Muscle of back (tissue), 13 donors: ENCODE data around the gene UBQLN4. TPM values are rescaled to one million over a fixed set of nuclear protein-coding genes. Genes with fewer than 3 reads are reported as not detected.
A peak's percentile ranks its signal among the peaks of the same experiment; 100 is the strongest.

Experiments used
- DNase-seq, 3 donors: peaks; one replicate each; pipeline versions ENCODE4 v3.0.0 to v3.0.0-alpha.2; 2013
- long read RNA-seq, 9 donors: transcript quantifications; one replicate each; lab custom pipeline, GENCODE V29; 2026
- polyA plus RNA-seq, 10 donors: library from polyadenylated mRNA; unstranded; fragments of 120-200 nt; gene quantifications; one replicate each; pipeline ENCODE4 v1.2.1, GENCODE V29; 2013; ENCODE audit not compliant: insufficient read length in 10 of 10

Gene UBQLN4
- polyA plus RNA-seq, result 10 to 100 TPM; 37.6 to 47.4 (median 43.0) TPM
- long read RNA-seq, donor 1, partial matches to known transcripts, result 7 of 10 reads
- long read RNA-seq, donor 1, other reads (novel, unspliced or antisense), result 0 of 10 reads
- long read RNA-seq, donor 2, partial matches to known transcripts, result 0 of 1 reads
- long read RNA-seq, donor 2, other reads (novel, unspliced or antisense), result 0 of 1 reads
- long read RNA-seq, donor 3, result 0 reads
- long read RNA-seq, donor 4, partial matches to known transcripts, result 0 of 4 reads
- long read RNA-seq, donor 4, other reads (novel, unspliced or antisense), result 0 of 4 reads
- long read RNA-seq, donor 5, partial matches to known transcripts, result 55 of 56 reads
- long read RNA-seq, donor 5, other reads (novel, unspliced or antisense), result 0 of 56 reads
- long read RNA-seq, donor 6, transcript UBQLN4-201 (11 exons, 3,576 nt), result major isoform, 5 of 20 reads
- long read RNA-seq, donor 6, partial matches to known transcripts, result 15 of 20 reads
- long read RNA-seq, donor 6, other reads (novel, unspliced or antisense), result 0 of 20 reads
- long read RNA-seq, donor 7, transcript UBQLN4-201 (11 exons, 3,576 nt), result major isoform, 5 of 10 reads
- long read RNA-seq, donor 7, partial matches to known transcripts, result 5 of 10 reads
- long read RNA-seq, donor 7, other reads (novel, unspliced or antisense), result 0 of 10 reads
- long read RNA-seq, donor 8, partial matches to known transcripts, result 5 of 7 reads
- long read RNA-seq, donor 8, other reads (novel, unspliced or antisense), result 0 of 7 reads
- long read RNA-seq, donor 9, partial matches to known transcripts, result 0 of 1 reads
- long read RNA-seq, donor 9, other reads (novel, unspliced or antisense), result 0 of 1 reads

GRCh38 chr1:156053768-156054499 lies at the start of gene UBQLN4:
UBQLN4 (minus strand) TSS chr1:156053798; CDS start chr1:156053701, 97 bp downstream.
- DNase-seq, result peak; percentile 90 to 94 (median 90)

- DNase-seq, result peak in 2 of 3 donors; percentile 72 to 85
Measured at GRCh38 chr1:156102633-156103511, 49.3 kb upstream of the UBQLN4 start.

- DNase-seq, result no peak
Measured at GRCh38 chr1:156101880-156102279, 48.3 kb upstream of the UBQLN4 start.

GRCh38 chr1:156100205-156100995 lies 46.8 kb upstream of the UBQLN4 start:
- no peak for DNase-seq

- DNase-seq, result no peak
Measured at GRCh38 chr1:156099282-156099681, 45.7 kb upstream of the UBQLN4 start.

GRCh38 chr1:156098784-156099183 lies 45.2 kb upstream of the UBQLN4 start:
- DNase-seq, result no peak

GRCh38 chr1:156097499-156098178 lies 44.0 kb upstream of the UBQLN4 start:
- no peak for DNase-seq

- peak; percentile 76 to 92 (median 89) for DNase-seq
Measured at GRCh38 chr1:156096640-156097391, 43.2 kb upstream of the UBQLN4 start.

- no peak for DNase-seq
Measured at GRCh38 chr1:156095906-156096508, 42.4 kb upstream of the UBQLN4 start.

- DNase-seq, result no peak
Measured at GRCh38 chr1:156091610-156092009, 38.0 kb upstream of the UBQLN4 start.

- DNase-seq, result peak; percentile 78 to 88 (median 84)
Measured at GRCh38 chr1:156090840-156091188, 37.2 kb upstream of the UBQLN4 start.

- no peak for DNase-seq
Measured at GRCh38 chr1:156090138-156090839, 36.7 kb upstream of the UBQLN4 start.

GRCh38 chr1:156089704-156090103 lies 36.1 kb upstream of the UBQLN4 start:
- no peak for DNase-seq

- no peak for DNase-seq
Measured at GRCh38 chr1:156086256-156086662, 32.7 kb upstream of the UBQLN4 start.

- DNase-seq, result no peak
Measured at GRCh38 chr1:156083800-156084790, 30.5 kb upstream of the UBQLN4 start.
